ENCODE measurements around the gene TCTN3.

- no peak for TF ChIP-seq CTCF (IDR thresholded peaks at IDR 0.05; ENCODE audit: insufficient read depth, low read depth, low read length)
- no peak for TF ChIP-seq EZH2 (IDR thresholded peaks at IDR 0.05; ENCODE audit: insufficient read depth, low read length)
Observed at GRCh38 chr10:95729323-95730055, 35.8 kb upstream of the TCTN3 start.
